GM23338 (cell line): ENCODE results near the gene LSM2. TPM values are rescaled to one million over a fixed set of nuclear protein-coding genes. Genes with fewer than 3 reads are reported as not detected.
A peak's percentile ranks its signal among the peaks of the same experiment; 100 is the strongest.
"Not testable (repeated sequence)": the region's sequence is repeated elsewhere in the genome, so short reads cannot be mapped to it uniquely, and the experiment has no call there.

Source experiments
- ATAC-seq: fragments of 200-7000 bp; cut with Tn5 transposase; 3 replicates; pipeline ENCODE4 v1.9.1; 2020
- DNase-seq: peaks from one replicate; pipeline ENCODE4 v3.0.0-alpha.2; 2015; ENCODE audit warnings: low spot score
- H2AFZ ChIP-seq: fragments of 200-600 bp; sonication (generic); 2 replicates; pipeline ENCODE4 v1.8.0; 2016; ENCODE audit warnings: antibody characterized with exemption, mild to moderate bottlenecking, moderate library complexity
- H3F3A ChIP-seq: fragments of 200-600 bp; sonication (generic); replicated peaks from 2 replicates; pipeline ENCODE4 v1.8.0; 2017; ENCODE audit warnings: antibody characterized with exemption, mixed run types, low read depth
- H3K27ac ChIP-seq: fragments of 200-600 bp; sonication (generic); 2 replicates; pipeline ENCODE4 v1.6.1; 2016; ENCODE audit warnings: low read depth
- H3K27me3 ChIP-seq: fragments of 200-600 bp; sonication (generic); 2 replicates; pipeline ENCODE4 v1.8.0; 2016; ENCODE audit warnings: mild to moderate bottlenecking, mixed run types, moderate library complexity; ENCODE audit not compliant: insufficient read depth
- H3K36me3 ChIP-seq: fragments of 200-600 bp; sonication (generic); 2 replicates; pipeline ENCODE4 v1.8.0; 2016; ENCODE audit warnings: mild to moderate bottlenecking; ENCODE audit not compliant: insufficient read depth
- H3K4me1 ChIP-seq: fragments of 200-600 bp; sonication (generic); 2 replicates; pipeline ENCODE4 v1.8.0; 2016; ENCODE audit warnings: mild to moderate bottlenecking, moderate library complexity; ENCODE audit not compliant: insufficient read depth
- H3K4me2 ChIP-seq: fragments of 200-600 bp; sonication (generic); 2 replicates; pipeline ENCODE4 v1.7.1; 2017; ENCODE audit warnings: mixed run types
- H3K4me3 ChIP-seq: fragments of 200-600 bp; sonication (generic); 2 replicates; pipeline ENCODE4 v1.6.1; 2016; ENCODE audit warnings: mixed run types
- H3K79me2 ChIP-seq: fragments of 200-600 bp; sonication (generic); replicated peaks from 2 replicates; pipeline ENCODE4 v1.8.0; 2017; ENCODE audit warnings: mild to moderate bottlenecking; ENCODE audit not compliant: insufficient read depth
- H3K9me2 ChIP-seq: fragments of 200-600 bp; sonication (generic); 2 replicates; pipeline ENCODE4 v1.8.0; 2017; ENCODE audit not compliant: insufficient read depth
- H4K20me1 ChIP-seq: fragments of 200-600 bp; sonication (generic); replicated peaks from 2 replicates; pipeline ENCODE4 v1.8.0; 2017; ENCODE audit warnings: mild to moderate bottlenecking; ENCODE audit not compliant: insufficient read depth
- H3K27ac Mint-ChIP-seq: 2 replicates; pipeline ENCODE4 v1.8.0; 2020; ENCODE audit warnings: inconsistent platforms, mild to moderate bottlenecking, moderate library complexity, mixed read lengths
- H3K27me3 Mint-ChIP-seq: 3 replicates; pipeline ENCODE4 v1.8.0; 2022; ENCODE audit warnings: low read depth, mild to moderate bottlenecking, moderate library complexity, mixed read lengths, inconsistent platforms; ENCODE audit not compliant: insufficient read depth, poor library complexity
- H3K36me3 Mint-ChIP-seq: 3 replicates; pipeline ENCODE4 v1.8.0; 2021; ENCODE audit warnings: low read depth, mild to moderate bottlenecking, inconsistent platforms, moderate library complexity, mixed read lengths
- H3K4me1 Mint-ChIP-seq: 3 replicates; pipeline ENCODE4 v1.8.0; 2020; ENCODE audit warnings: mild to moderate bottlenecking, inconsistent platforms, mixed read lengths
- H3K4me3 Mint-ChIP-seq: 3 replicates; pipeline ENCODE4 v1.8.0; 2021; ENCODE audit warnings: moderate library complexity, mild to moderate bottlenecking, inconsistent platforms, mixed read lengths
- H3K9me3 Mint-ChIP-seq: 3 replicates; pipeline ENCODE4 v1.8.0; 2020; ENCODE audit warnings: moderate library complexity, mild to moderate bottlenecking, inconsistent platforms, mixed read lengths
- CREB1 ChIP-seq: fragments of 250-450 bp; sonication (Bioruptor Pico); IDR thresholded peaks from 2 replicates; pipeline ENCODE4 v1.5.0; 2020; ENCODE audit warnings: low read depth, mild to moderate bottlenecking, moderate library complexity
- EZH2 ChIP-seq: fragments of 200-600 bp; sonication (generic); IDR thresholded peaks from one replicate; pipeline ENCODE4 v1.8.0; 2017; ENCODE audit warnings: antibody characterized with exemption, mild to moderate bottlenecking, low read depth; ENCODE audit not compliant: unreplicated experiment
- EZH2phosphoT487 ChIP-seq: fragments of 200-600 bp; sonication (generic); IDR thresholded peaks from one replicate; pipeline ENCODE4 v1.8.1; 2018; ENCODE audit warnings: antibody characterized with exemption; ENCODE audit not compliant: unreplicated experiment
- JUNB ChIP-seq: IDR thresholded peaks from one replicate; pipeline ENCODE4 v1.6.1; 2016; ENCODE audit warnings: antibody characterized with exemption; ENCODE audit not compliant: unreplicated experiment
- NANOG ChIP-seq: IDR thresholded peaks from 2 replicates; pipeline ENCODE4 v1.6.1; 2016; ENCODE audit warnings: antibody characterized with exemption, borderline replicate concordance
- POLR2AphosphoS5 ChIP-seq: IDR thresholded peaks from 2 replicates; pipeline ENCODE4 v1.6.1; 2016; ENCODE audit warnings: antibody characterized with exemption, low read depth
- STAT1 ChIP-seq: IDR thresholded peaks from one replicate; pipeline ENCODE4 v1.6.1; 2016; ENCODE audit warnings: antibody characterized with exemption; ENCODE audit not compliant: unreplicated experiment
- ZNF114 ChIP-seq: fragments of 250-450 bp; sonication (Bioruptor Pico); IDR thresholded peaks from 2 replicates; pipeline ENCODE4 v1.5.0; 2020; ENCODE audit warnings: mild to moderate bottlenecking, moderate library complexity
- ZNF331 ChIP-seq: fragments of 250-450 bp; sonication (Bioruptor Pico); IDR thresholded peaks from 2 replicates; pipeline ENCODE4 v1.5.0; 2020; ENCODE audit warnings: low read depth, mild to moderate bottlenecking, moderate library complexity
- polyA plus RNA-seq: library from polyadenylated mRNA; unstranded; fragments of >200 nt; fragmentation: Nextera tagmentation; extraction: Ambion mirVana; gene quantifications from 2 replicates; pipeline ENCODE4 v1.2.1, GENCODE V29; 2016
- total RNA-seq: library from RNA; depleted of rRNA; stranded (reverse); fragments of >200 nt; shearing (Covaris generic); gene quantifications from 2 replicates; pipeline ENCODE4 v1.2.3, GENCODE V29; 2014
- TF ChIP-seq, protein P1 (sequence below), 2 experiments: fragments of 200-600 bp in 1 of 2; sonication (generic) in 1 of 2; conservative IDR thresholded peaks; 2 replicates each; pipeline versions ENCODE4 v1.5.1 to v1.6.1; 2016 to 2017; ENCODE audit warnings: antibody characterized with exemption in 2 of 2, low read depth in 2 of 2, mild to moderate bottlenecking in 2 of 2, moderate library complexity in 1 of 2
- TF ChIP-seq, protein P2 (sequence below): IDR thresholded peaks from 2 replicates; pipeline ENCODE4 v1.6.1; 2016; ENCODE audit warnings: antibody characterized with exemption
- TF ChIP-seq, protein P3 (sequence below): IDR thresholded peaks from one replicate; pipeline ENCODE4 v1.6.1; 2018; ENCODE audit warnings: antibody characterized with exemption; ENCODE audit not compliant: unreplicated experiment

LSM2 gene
- total and polyA plus RNA-seq, 2 experiments from 2014 or later: 106 to 140 TPM

DNA sequence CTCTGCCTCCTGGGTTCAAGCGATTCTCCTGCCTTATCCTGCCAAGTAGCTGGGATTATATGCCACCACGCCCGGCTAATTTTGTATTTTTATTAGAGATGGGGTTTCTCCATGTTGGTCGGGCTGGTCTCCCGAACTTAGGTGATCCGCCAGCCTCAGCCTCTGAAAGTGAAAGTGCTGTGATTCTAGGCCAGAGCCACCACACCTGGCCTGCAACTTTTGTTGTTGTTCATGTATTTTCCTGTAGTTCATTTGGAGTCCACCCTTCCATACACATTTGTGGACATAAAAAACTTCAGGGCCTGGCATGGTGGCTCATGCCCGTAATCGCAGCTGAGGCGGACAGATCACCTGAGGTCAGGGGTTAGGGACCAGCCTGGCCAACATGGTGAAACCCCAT is 35.3 kb upstream of the LSM2 start (continued):
- TF ChIP-seq EZH2: no peak
- TF ChIP-seq POLR2AphosphoS5: no peak
- TF ChIP-seq, protein P1, sequence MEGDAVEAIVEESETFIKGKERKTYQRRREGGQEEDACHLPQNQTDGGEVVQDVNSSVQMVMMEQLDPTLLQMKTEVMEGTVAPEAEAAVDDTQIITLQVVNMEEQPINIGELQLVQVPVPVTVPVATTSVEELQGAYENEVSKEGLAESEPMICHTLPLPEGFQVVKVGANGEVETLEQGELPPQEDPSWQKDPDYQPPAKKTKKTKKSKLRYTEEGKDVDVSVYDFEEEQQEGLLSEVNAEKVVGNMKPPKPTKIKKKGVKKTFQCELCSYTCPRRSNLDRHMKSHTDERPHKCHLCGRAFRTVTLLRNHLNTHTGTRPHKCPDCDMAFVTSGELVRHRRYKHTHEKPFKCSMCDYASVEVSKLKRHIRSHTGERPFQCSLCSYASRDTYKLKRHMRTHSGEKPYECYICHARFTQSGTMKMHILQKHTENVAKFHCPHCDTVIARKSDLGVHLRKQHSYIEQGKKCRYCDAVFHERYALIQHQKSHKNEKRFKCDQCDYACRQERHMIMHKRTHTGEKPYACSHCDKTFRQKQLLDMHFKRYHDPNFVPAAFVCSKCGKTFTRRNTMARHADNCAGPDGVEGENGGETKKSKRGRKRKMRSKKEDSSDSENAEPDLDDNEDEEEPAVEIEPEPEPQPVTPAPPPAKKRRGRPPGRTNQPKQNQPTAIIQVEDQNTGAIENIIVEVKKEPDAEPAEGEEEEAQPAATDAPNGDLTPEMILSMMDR (conservative IDR thresholded peaks at IDR 0.05; ENCODE audit: low read depth in 2 of 2): no peak
- TF ChIP-seq CREB1 (CRISPR knock-in tag): no peak
- TF ChIP-seq ZNF331 (CRISPR knock-in tag): no peak
- no peak for TF ChIP-seq JUNB
- TF ChIP-seq, protein P2, sequence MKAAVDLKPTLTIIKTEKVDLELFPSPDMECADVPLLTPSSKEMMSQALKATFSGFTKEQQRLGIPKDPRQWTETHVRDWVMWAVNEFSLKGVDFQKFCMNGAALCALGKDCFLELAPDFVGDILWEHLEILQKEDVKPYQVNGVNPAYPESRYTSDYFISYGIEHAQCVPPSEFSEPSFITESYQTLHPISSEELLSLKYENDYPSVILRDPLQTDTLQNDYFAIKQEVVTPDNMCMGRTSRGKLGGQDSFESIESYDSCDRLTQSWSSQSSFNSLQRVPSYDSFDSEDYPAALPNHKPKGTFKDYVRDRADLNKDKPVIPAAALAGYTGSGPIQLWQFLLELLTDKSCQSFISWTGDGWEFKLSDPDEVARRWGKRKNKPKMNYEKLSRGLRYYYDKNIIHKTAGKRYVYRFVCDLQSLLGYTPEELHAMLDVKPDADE: no peak
- TF ChIP-seq STAT1: no peak

DNA sequence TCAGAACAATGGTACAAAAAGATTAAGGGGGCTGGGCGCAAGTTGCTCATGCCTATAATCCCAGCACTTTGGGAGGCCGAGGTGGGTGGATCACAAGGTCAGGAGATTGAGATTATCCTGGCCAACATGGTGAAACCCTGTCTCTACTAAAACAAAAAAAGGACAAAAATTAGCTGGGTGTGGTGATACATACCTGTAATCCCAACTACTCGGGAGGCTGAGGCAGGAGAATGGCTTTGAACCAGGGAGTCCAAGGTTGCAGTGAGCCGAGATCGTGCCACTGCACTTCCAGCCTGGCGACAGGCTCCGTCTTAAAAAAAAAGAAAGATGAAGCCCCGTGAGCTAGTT is 33.0 kb upstream of the LSM2 start:
- Histone ChIP-seq H4K20me1 (peaks cover 40% of the 10 kb centered on the region), H3F3A (peaks cover 69% of the 10 kb centered on the region), H3K36me3 (peaks cover 50% of the 10 kb centered on the region), H3K79me2 (peaks cover 43% of the 10 kb centered on the region), H3K27ac (peak overlapping the region; percentile 80; the same call in 1 of the 2 replicates), H3K4me1 (peaks cover 21% of the 10 kb centered on the region)
- not testable (repeated sequence) for H3K9me2 ChIP-seq, H3K27me3 ChIP-seq, H3K27ac Mint-ChIP-seq, H3K4me2 ChIP-seq, DNase-seq, H2AFZ ChIP-seq, H3K9me3 Mint-ChIP-seq, H3K4me3 ChIP-seq, ATAC-seq, H3K4me3 Mint-ChIP-seq
- H3K36me3 Mint-ChIP-seq: peaks cover 69% of the 10 kb centered on the region
- peaks cover 24% of the 10 kb centered on the region for H3K27me3 Mint-ChIP-seq
- peaks cover 24% of the 10 kb centered on the region for H3K4me1 Mint-ChIP-seq

DNA sequence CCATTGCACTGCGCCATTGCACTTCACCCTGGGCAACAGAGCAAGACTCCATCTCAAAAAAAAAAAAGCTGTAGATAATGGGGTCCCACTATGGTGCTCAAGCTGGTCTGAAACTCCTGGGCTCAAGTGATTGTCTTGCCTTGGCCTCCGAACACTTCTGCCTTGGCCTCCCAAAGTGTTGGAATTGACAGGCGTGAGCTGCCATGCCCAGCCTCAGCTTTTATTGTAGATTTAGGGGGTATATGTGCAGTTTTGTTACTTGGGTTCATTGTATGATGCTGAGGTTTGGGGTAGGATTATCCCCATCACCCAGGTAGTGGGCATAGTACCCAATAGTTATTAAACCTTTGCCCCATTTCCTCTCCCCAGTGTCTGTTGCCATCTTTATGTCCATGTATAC is 32.2 kb upstream of the LSM2 start:
- ATAC-seq (no peak), DNase-seq (no peak)
- no peaks in the 10 kb centered on the region for H3K9me2 ChIP-seq
- peaks cover 7% of the 10 kb centered on the region; the same call in 1 of the 3 replicates for H3K9me3 Mint-ChIP-seq
- peaks cover 21% of the 10 kb centered on the region for H3K4me1 ChIP-seq
- peak overlapping the region; percentile 80 for H3K27ac ChIP-seq
- H3K36me3 ChIP-seq: peaks cover 50% of the 10 kb centered on the region
- H3K4me2 ChIP-seq: peak overlapping the region; percentile 99; the same call in 1 of the 2 replicates
- TF ChIP-seq ZNF114 (no peak), JUNB (no peak), NANOG (no peak), POLR2AphosphoS5 (no peak), EZH2phosphoT487 (no peak), ZNF331 (CRISPR knock-in tag) (no peak), STAT1 (no peak)
- TF ChIP-seq, protein P1 (conservative IDR thresholded peaks at IDR 0.05; ENCODE audit: low read depth in 2 of 2): no peak
- TF ChIP-seq, protein P2: no peak
- TF ChIP-seq, protein P3, sequence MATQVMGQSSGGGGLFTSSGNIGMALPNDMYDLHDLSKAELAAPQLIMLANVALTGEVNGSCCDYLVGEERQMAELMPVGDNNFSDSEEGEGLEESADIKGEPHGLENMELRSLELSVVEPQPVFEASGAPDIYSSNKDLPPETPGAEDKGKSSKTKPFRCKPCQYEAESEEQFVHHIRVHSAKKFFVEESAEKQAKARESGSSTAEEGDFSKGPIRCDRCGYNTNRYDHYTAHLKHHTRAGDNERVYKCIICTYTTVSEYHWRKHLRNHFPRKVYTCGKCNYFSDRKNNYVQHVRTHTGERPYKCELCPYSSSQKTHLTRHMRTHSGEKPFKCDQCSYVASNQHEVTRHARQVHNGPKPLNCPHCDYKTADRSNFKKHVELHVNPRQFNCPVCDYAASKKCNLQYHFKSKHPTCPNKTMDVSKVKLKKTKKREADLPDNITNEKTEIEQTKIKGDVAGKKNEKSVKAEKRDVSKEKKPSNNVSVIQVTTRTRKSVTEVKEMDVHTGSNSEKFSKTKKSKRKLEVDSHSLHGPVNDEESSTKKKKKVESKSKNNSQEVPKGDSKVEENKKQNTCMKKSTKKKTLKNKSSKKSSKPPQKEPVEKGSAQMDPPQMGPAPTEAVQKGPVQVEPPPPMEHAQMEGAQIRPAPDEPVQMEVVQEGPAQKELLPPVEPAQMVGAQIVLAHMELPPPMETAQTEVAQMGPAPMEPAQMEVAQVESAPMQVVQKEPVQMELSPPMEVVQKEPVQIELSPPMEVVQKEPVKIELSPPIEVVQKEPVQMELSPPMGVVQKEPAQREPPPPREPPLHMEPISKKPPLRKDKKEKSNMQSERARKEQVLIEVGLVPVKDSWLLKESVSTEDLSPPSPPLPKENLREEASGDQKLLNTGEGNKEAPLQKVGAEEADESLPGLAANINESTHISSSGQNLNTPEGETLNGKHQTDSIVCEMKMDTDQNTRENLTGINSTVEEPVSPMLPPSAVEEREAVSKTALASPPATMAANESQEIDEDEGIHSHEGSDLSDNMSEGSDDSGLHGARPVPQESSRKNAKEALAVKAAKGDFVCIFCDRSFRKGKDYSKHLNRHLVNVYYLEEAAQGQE: no peak
- no peak overlapping the region for H2AFZ ChIP-seq
- H3K36me3 Mint-ChIP-seq: peaks cover 70% of the 10 kb centered on the region
- no peaks in the 10 kb centered on the region for H3K27me3 ChIP-seq
- peak overlapping the region; percentile 84 for H3K4me3 ChIP-seq
- peaks cover 43% of the 10 kb centered on the region for H3K79me2 ChIP-seq
- H4K20me1 ChIP-seq: peaks cover 40% of the 10 kb centered on the region
- H3K27me3 Mint-ChIP-seq: peaks cover 26% of the 10 kb centered on the region
- peaks cover 69% of the 10 kb centered on the region for H3F3A ChIP-seq
- peak overlapping the region; percentile 97 for H3K4me3 Mint-ChIP-seq
- no peak overlapping the region; the same call in 1 of the 2 replicates for H3K27ac Mint-ChIP-seq
- peaks cover 26% of the 10 kb centered on the region for H3K4me1 Mint-ChIP-seq
